ENCODE measurements around the gene SLC25A19.

The SLC25A19 gene

GRCh38 chr17:75289115-75289831, at the start of gene SLC25A19:
Gene SLC25A19, minus strand, starts transcription at chr17:75289433. Its CDS starts 2,669 bp downstream, at chr17:75286764.
- peak; percentile 99 for DNase-seq (ENCODE audit: low spot score)

GRCh38 chr17:75338335-75338734, 49.1 kb upstream of the SLC25A19 start:
- no peak for DNase-seq (ENCODE audit: low spot score)

GRCh38 chr17:75335315-75335714, 46.1 kb upstream of the SLC25A19 start:
- DNase-seq (ENCODE audit: low spot score): no peak

- DNase-seq (ENCODE audit: low spot score): no peak
These were observed 45.5 kb upstream of the SLC25A19 start for GRCh38 chr17:75334723-75335122.

- DNase-seq (ENCODE audit: low spot score): no peak
These were observed 42.4 kb upstream of the SLC25A19 start for GRCh38 chr17:75331671-75332070.

GRCh38 chr17:75327757-75328156, 38.5 kb upstream of the SLC25A19 start:
- no peak for DNase-seq (ENCODE audit: low spot score)

GRCh38 chr17:75326226-75326848, 37.1 kb upstream of the SLC25A19 start:
- no peak for DNase-seq (ENCODE audit: low spot score)

- no peak for DNase-seq (ENCODE audit: low spot score)
These were observed 36.6 kb upstream of the SLC25A19 start for GRCh38 chr17:75325827-75326225.

GRCh38 chr17:75325348-75325747, 36.1 kb upstream of the SLC25A19 start:
- no peak for DNase-seq (ENCODE audit: low spot score)

GRCh38 chr17:75321506-75321905, 32.3 kb upstream of the SLC25A19 start:
- no peak for DNase-seq (ENCODE audit: low spot score)

GRCh38 chr17:75319904-75320691, 30.9 kb upstream of the SLC25A19 start:
- no peak for DNase-seq (ENCODE audit: low spot score)

GRCh38 chr17:75318615-75319222, 29.5 kb upstream of the SLC25A19 start:
- no peak for DNase-seq (ENCODE audit: low spot score)

GRCh38 chr17:75318211-75318610, 29.0 kb upstream of the SLC25A19 start:
- DNase-seq (ENCODE audit: low spot score): no peak

GRCh38 chr17:75317671-75318070, 28.4 kb upstream of the SLC25A19 start:
- no peak for DNase-seq (ENCODE audit: low spot score)

GRCh38 chr17:75316253-75316652, 27.0 kb upstream of the SLC25A19 start:
- DNase-seq (ENCODE audit: low spot score): no peak

- DNase-seq (ENCODE audit: low spot score): no peak
These were observed 26.5 kb upstream of the SLC25A19 start for GRCh38 chr17:75315541-75316243.

GRCh38 chr17:75313941-75314551, 24.8 kb upstream of the SLC25A19 start:
- DNase-seq (ENCODE audit: low spot score): no peak

- peak; percentile 9 for DNase-seq (ENCODE audit: low spot score)
These were observed 19.7 kb upstream of the SLC25A19 start for GRCh38 chr17:75308732-75309629.

GRCh38 chr17:75307957-75308731, 18.9 kb upstream of the SLC25A19 start:
- no peak for DNase-seq (ENCODE audit: low spot score)

All from kidney tubule cell (primary cell).